Posterior vena cava (tissue), 2 donors: ENCODE data around the gene MGAT4B. TPM values are rescaled to one million over a fixed set of nuclear protein-coding genes. Genes with fewer than 3 reads are reported as not detected.
A peak's percentile ranks its signal among the peaks of the same experiment; 100 is the strongest.

Source experiments
- DNase-seq: peaks from one replicate; pipeline ENCODE4 v3.0.0-alpha.2; 2020; ENCODE audit warnings: low spot score
- intact Hi-C, 2 donors: fragments of 100-400 bp; cut with DNase I; formaldehyde crosslinking; loops; one replicate each; pipeline versions ENCODE4 v1.14.1 to v1.14.2; 2022 to 2023
- total RNA-seq, 2 donors: library from RNA; stranded (reverse); fragmentation: NEBNext Ultra II Directional; extraction: Animal tissue kit (Norgen Biotek cat#: 25700); gene quantifications; one replicate each; pipeline ENCODE4 v1.2.1, GENCODE V29; 2021
- donor health status: DM: yes; HTN: yes; CAD: no.
- donor health status: DM: yes; HTN: yes; CAD: no.

MGAT4B gene
- total RNA-seq, 2 donors from 2014 or later = 54.6 to 62.8 TPM

GRCh38 chr5:179781846-179782245, 24.8 kb downstream of the MGAT4B start:
- intact Hi-C loops = no loop called here

GRCh38 chr5:179780362-179780761, 26.3 kb downstream of the MGAT4B start:
- intact Hi-C loops = no loop called here
- no peak for DNase-seq

More at GRCh38 chr5:179781846-179782245, 24.8 kb downstream of the MGAT4B start:
- no peak for DNase-seq

GRCh38 chr5:179779826-179780225, 26.8 kb downstream of the MGAT4B start:
- intact Hi-C loops = loop anchor here in 1 of 2 donors (5.0 kb wide), 1 partner anchor 358 kb away; no protein-coding TSS in a partner anchor
- peak; percentile 48 for DNase-seq

- intact Hi-C loops = loop anchor here in 1 of 2 donors (5.0 kb wide), 1 partner anchor 356 kb away; no protein-coding TSS in a partner anchor
- peak; percentile 50 for DNase-seq
Measured at GRCh38 chr5:179778591-179778990, 28.1 kb downstream of the MGAT4B start.

- intact Hi-C loops = loop anchor here in 1 of 2 donors (5.0 kb wide), 1 partner anchor 356 kb away; no protein-coding TSS in a partner anchor
- peak; percentile 26 for DNase-seq
Measured at GRCh38 chr5:179777909-179778308, 28.8 kb downstream of the MGAT4B start.

GRCh38 chr5:179777456-179777855, 29.2 kb downstream of the MGAT4B start:
- intact Hi-C loops = loop anchor here in 1 of 2 donors (5.0 kb wide), 1 partner anchor 355 kb away; no protein-coding TSS in a partner anchor

GRCh38 chr5:179776411-179776938, 30.2 kb downstream of the MGAT4B start:
- intact Hi-C loops = loop anchor here in 1 of 2 donors (5.0 kb wide), 1 partner anchor 354 kb away; no protein-coding TSS in a partner anchor
- DNase-seq = peak; percentile 77

More at GRCh38 chr5:179777456-179777855, 29.2 kb downstream of the MGAT4B start:
- DNase-seq = peak; percentile 24

GRCh38 chr5:179774442-179774841, 32.2 kb downstream of the MGAT4B start:
- intact Hi-C loops = no loop called here
- DNase-seq = peak; percentile 62

- intact Hi-C loops = no loop called here
- DNase-seq = peak; percentile 64
Measured at GRCh38 chr5:179773686-179774040, 33.0 kb downstream of the MGAT4B start.

- DNase-seq = peak; percentile 2
- intact Hi-C loops = no loop called here
Measured at GRCh38 chr5:179772351-179772750, 34.3 kb downstream of the MGAT4B start.

GRCh38 chr5:179771311-179771895, 35.3 kb downstream of the MGAT4B start:
- intact Hi-C loops = no loop called here
- no peak for DNase-seq

GRCh38 chr5:179769796-179770195, 36.9 kb downstream of the MGAT4B start:
- intact Hi-C loops = no loop called here
- no peak for DNase-seq

- peak; percentile 58 for DNase-seq
- intact Hi-C loops = no loop called here
Measured at GRCh38 chr5:179769271-179769670, 37.4 kb downstream of the MGAT4B start.

- DNase-seq = peak; percentile 42
- intact Hi-C loops = no loop called here
Measured at GRCh38 chr5:179768326-179769085, 38.2 kb downstream of the MGAT4B start.

- peak; percentile 0 for DNase-seq
- intact Hi-C loops = no loop called here
Measured at GRCh38 chr5:179767496-179768100, 39.1 kb downstream of the MGAT4B start.

- intact Hi-C loops = no loop called here
- DNase-seq = no peak
Measured at GRCh38 chr5:179766726-179767455, 39.8 kb downstream of the MGAT4B start.

- DNase-seq = peak; percentile 70
- intact Hi-C loops = no loop called here
Measured at GRCh38 chr5:179766021-179766725, 40.5 kb downstream of the MGAT4B start.

GRCh38 chr5:179765400-179765799, 41.3 kb downstream of the MGAT4B start:
- peak; percentile 89 for DNase-seq
- intact Hi-C loops = no loop called here
